Nephron (organoid): ENCODE measurements around the gene ELK4.

ENCODE experiments used
- H3K27ac Mint-ChIP-seq, 3 experiments: 2 replicates each; pipeline ENCODE4 v1.8.0; 2020; ENCODE audit warnings: mixed read lengths in 3 of 3, mild to moderate bottlenecking in 2 of 3, moderate library complexity in 1 of 3
- H3K27me3 Mint-ChIP-seq: 2 replicates; pipeline ENCODE4 v1.8.0; 2021; ENCODE audit warnings: low read depth, mild to moderate bottlenecking, moderate library complexity, mixed read lengths
- H3K36me3 Mint-ChIP-seq: 2 replicates; pipeline ENCODE4 v1.8.0; 2020; ENCODE audit warnings: low read depth, mixed read lengths
- H3K4me1 Mint-ChIP-seq: 2 replicates; pipeline ENCODE4 v1.8.0; 2020; ENCODE audit warnings: mixed read lengths
- H3K4me3 Mint-ChIP-seq, 3 experiments: 2 replicates each; pipeline ENCODE4 v1.8.0; 2020; ENCODE audit warnings: mild to moderate bottlenecking in 3 of 3, mixed read lengths in 3 of 3, moderate library complexity in 2 of 3
- H3K9me3 Mint-ChIP-seq: 2 replicates; pipeline ENCODE4 v1.8.0; 2020; ENCODE audit warnings: mixed read lengths
- CTCF ChIP-seq, 3 experiments: fragments of 200-600 bp; sonication (generic); IDR thresholded peaks; one replicate each; pipeline ENCODE4 v1.5.0; 2021; ENCODE audit warnings: antibody characterized with exemption in 3 of 3; ENCODE audit not compliant: unreplicated experiment in 3 of 3

ELK4 gene

GRCh38 chr1:205584732-205585131 lies 47.1 kb downstream of the ELK4 start:
- H3K27me3 Mint-ChIP-seq, result peaks cover 25% of the 10 kb centered on the region
- H3K36me3 Mint-ChIP-seq, result no peaks in the 10 kb centered on the region
- peaks cover 13% of the 10 kb centered on the region for H3K4me1 Mint-ChIP-seq
- no peak overlapping the region for H3K27ac Mint-ChIP-seq
- H3K9me3 Mint-ChIP-seq, result no peaks in the 10 kb centered on the region
- TF ChIP-seq CTCF (IDR thresholded peaks at IDR 0.05; ENCODE audit: unreplicated experiment in 3 of 3), result peak in 1 of 3 experiments; percentile 12
- no peak overlapping the region for H3K4me3 Mint-ChIP-seq

GRCh38 chr1:205583461-205584130 lies 48.2 kb downstream of the ELK4 start:
- Mint-ChIP-seq H3K27me3 (peaks cover 28% of the 10 kb centered on the region), H3K4me3 (no peak overlapping the region), H3K4me1 (peaks cover 16% of the 10 kb centered on the region), H3K36me3 (no peaks in the 10 kb centered on the region), H3K27ac (peak overlapping the region in 2 of 3 experiments; percentile 42 to 52), H3K9me3 (no peaks in the 10 kb centered on the region)
- no peak for TF ChIP-seq CTCF (IDR thresholded peaks at IDR 0.05; ENCODE audit: unreplicated experiment in 3 of 3)

GRCh38 chr1:205582471-205583291 lies 49.1 kb downstream of the ELK4 start:
- H3K36me3 Mint-ChIP-seq, result no peaks in the 10 kb centered on the region
- no peak for TF ChIP-seq CTCF (IDR thresholded peaks at IDR 0.05; ENCODE audit: unreplicated experiment in 3 of 3)
- no peak overlapping the region for H3K4me3 Mint-ChIP-seq
- peak overlapping the region; percentile 52 to 86 (median 55) for H3K27ac Mint-ChIP-seq
- no peaks in the 10 kb centered on the region for H3K9me3 Mint-ChIP-seq
- H3K27me3 Mint-ChIP-seq, result peaks cover 37% of the 10 kb centered on the region
- H3K4me1 Mint-ChIP-seq, result peaks cover 23% of the 10 kb centered on the region

GRCh38 chr1:205582046-205582445 lies 49.8 kb downstream of the ELK4 start:
- Mint-ChIP-seq H3K4me3 (no peak overlapping the region), H3K4me1 (peaks cover 19% of the 10 kb centered on the region), H3K36me3 (no peaks in the 10 kb centered on the region), H3K9me3 (no peaks in the 10 kb centered on the region), H3K27ac (peak overlapping the region; percentile 52 to 86 (median 55)), H3K27me3 (peaks cover 42% of the 10 kb centered on the region)
- TF ChIP-seq CTCF (IDR thresholded peaks at IDR 0.05; ENCODE audit: unreplicated experiment in 3 of 3), result no peak

- TF ChIP-seq CTCF (IDR thresholded peaks at IDR 0.05; ENCODE audit: unreplicated experiment in 3 of 3), result no peak
- H3K36me3 Mint-ChIP-seq, result no peaks in the 10 kb centered on the region
- peaks cover 47% of the 10 kb centered on the region for H3K27me3 Mint-ChIP-seq
- no peak overlapping the region for H3K4me3 Mint-ChIP-seq
- no peaks in the 10 kb centered on the region for H3K9me3 Mint-ChIP-seq
- H3K27ac Mint-ChIP-seq, result peak overlapping the region in 1 of 3 experiments; percentile 55
- H3K4me1 Mint-ChIP-seq, result peaks cover 19% of the 10 kb centered on the region
Measured at GRCh38 chr1:205581321-205581980, 50.4 kb downstream of the ELK4 start.
